Measurements from ENCODE around the gene LENG8. TPM values are rescaled to one million over a fixed set of nuclear protein-coding genes. Genes with fewer than 3 reads are reported as not detected.
"Not testable (repeated sequence)": the region's sequence is repeated elsewhere in the genome, so short reads cannot be mapped to it uniquely, and the experiment has no call there.

LENG8 gene
- total RNA-seq, 1 experiment from 2014 or later = 196 TPM

GRCh38 chr19:54466110-54466480, 17.1 kb downstream of the LENG8 start:
- RAD21 ChIA-PET (ENCODE audit: low non-redundant PET in 1 of 2, low total read pairs in 2 of 2, uncharacterized antibody in 2 of 2, unreplicated experiment in 2 of 2); BruUV-seq (replicated peaks); H3K9ac ChIP-seq (ENCODE audit: low read length); ATAC-seq; H3K9me2 ChIP-seq (ENCODE audit: insufficient read depth); H3K27ac ChIP-seq (ENCODE audit: low read depth, low read length); H3K36me3 ChIP-seq (ENCODE audit: control insufficient read depth in 1 of 2, insufficient read depth in 2 of 2, low read length in 2 of 2); intact Hi-C loops (cut with micrococcal nuclease); H2AFZ ChIP-seq (ENCODE audit: low read depth, low read length, poor library complexity, severe bottlenecking); DNase-seq (ENCODE audit: low read depth, low spot score); H3K4me2 ChIP-seq (ENCODE audit: low read length); H3K9me3 ChIP-seq (ENCODE audit: control insufficient read depth in 1 of 2, insufficient read depth in 1 of 2, low read depth in 1 of 2, low read length in 2 of 2); H3K27me3 ChIP-seq (ENCODE audit: insufficient read depth, low read length); H3K4me3 ChIP-seq (replicated peaks in 1 of 2; ENCODE audit: low read depth in 1 of 2, low read length in 2 of 2); H4K20me1 ChIP-seq (ENCODE audit: insufficient read depth): not testable (repeated sequence)
- Histone ChIP-seq H3K79me2 (ENCODE audit: insufficient read depth, low read length) (peaks cover 18% of the 10 kb centered on the region), H3K4me1 (ENCODE audit: control insufficient read depth in 1 of 2, insufficient read depth in 2 of 2, low read length in 2 of 2) (peaks cover 7 to 26% of the 10 kb centered on the region in 2 experiments; a peak in 3 of 4 replicates)
- ChIA-PET CTCF (interaction anchor here (1.1 kb wide), 1 partner anchor 12 kb away, joined by 4 read pairs; no protein-coding TSS in a partner anchor), POLR2A (interaction anchor here (2.3 kb wide), 1 partner anchor 17 kb away, joined by 5 read pairs; the partner anchor contains the start of gene LENG8)

GRCh38 chr19:54469496-54469934, 20.5 kb downstream of the LENG8 start:
- Histone ChIP-seq H4K20me1 (ENCODE audit: insufficient read depth) (no peaks in the 10 kb centered on the region), H3K9me2 (ENCODE audit: insufficient read depth) (no peaks in the 10 kb centered on the region), H3K27me3 (ENCODE audit: insufficient read depth, low read length) (no peaks in the 10 kb centered on the region), H3K9me3 (ENCODE audit: control insufficient read depth in 1 of 2, insufficient read depth in 1 of 2, low read depth in 1 of 2, low read length in 2 of 2) (no peaks in the 10 kb centered on the region), H3K36me3 (ENCODE audit: control insufficient read depth in 1 of 2, insufficient read depth in 2 of 2, low read length in 2 of 2) (no peaks in the 10 kb centered on the region), H2AFZ (ENCODE audit: low read depth, low read length, poor library complexity, severe bottlenecking) (no peak overlapping the region), H3K79me2 (ENCODE audit: insufficient read depth, low read length) (no peaks in the 10 kb centered on the region), H3K4me1 (ENCODE audit: control insufficient read depth in 1 of 2, insufficient read depth in 2 of 2, low read length in 2 of 2) (peaks cover 6 to 13% of the 10 kb centered on the region in 2 experiments; a peak in 3 of 4 replicates), H3K27ac (ENCODE audit: low read depth, low read length) (no peak overlapping the region), H3K4me3 (replicated peaks in 1 of 2; ENCODE audit: low read depth in 1 of 2, low read length in 2 of 2) (no peak overlapping the region), H3K4me2 (ENCODE audit: low read length) (no peak overlapping the region), H3K9ac (ENCODE audit: low read length) (no peak overlapping the region)
- CTCF ChIA-PET = no interaction called here
- RAD21 ChIA-PET (ENCODE audit: low non-redundant PET in 1 of 2, low total read pairs in 2 of 2, uncharacterized antibody in 2 of 2, unreplicated experiment in 2 of 2) = no interaction called here
- intact Hi-C loops (cut with micrococcal nuclease) = no loop called here
- POLR2A ChIA-PET = no interaction called here
- BruUV-seq (replicated peaks) = no TSS peak
- ATAC-seq (no peak), DNase-seq (ENCODE audit: low read depth, low spot score) (no peak)
- TF ChIP-seq ELF1 (IDR thresholded peaks at IDR 0.05; ENCODE audit: borderline replicate concordance, low read depth) (no peak), FOSL1 (IDR thresholded peaks at IDR 0.05; ENCODE audit: low read depth) (no peak)

Data from HCT116 (cell line).